HG03064 (cell line): ENCODE data around the gene ZCCHC4.

ENCODE experiments used
- ATAC-seq: cut with Tn5 transposase; IDR thresholded peaks from one replicate; pipeline ENCODE4 v1.9.1; 2021; ENCODE audit warnings: low read depth; ENCODE audit not compliant: unreplicated experiment

The ZCCHC4 gene, protein sequence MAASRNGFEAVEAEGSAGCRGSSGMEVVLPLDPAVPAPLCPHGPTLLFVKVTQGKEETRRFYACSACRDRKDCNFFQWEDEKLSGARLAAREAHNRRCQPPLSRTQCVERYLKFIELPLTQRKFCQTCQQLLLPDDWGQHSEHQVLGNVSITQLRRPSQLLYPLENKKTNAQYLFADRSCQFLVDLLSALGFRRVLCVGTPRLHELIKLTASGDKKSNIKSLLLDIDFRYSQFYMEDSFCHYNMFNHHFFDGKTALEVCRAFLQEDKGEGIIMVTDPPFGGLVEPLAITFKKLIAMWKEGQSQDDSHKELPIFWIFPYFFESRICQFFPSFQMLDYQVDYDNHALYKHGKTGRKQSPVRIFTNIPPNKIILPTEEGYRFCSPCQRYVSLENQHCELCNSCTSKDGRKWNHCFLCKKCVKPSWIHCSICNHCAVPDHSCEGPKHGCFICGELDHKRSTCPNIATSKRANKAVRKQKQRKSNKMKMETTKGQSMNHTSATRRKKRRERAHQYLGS

GRCh38 chr4:25312496-25313200 is at the start of gene ZCCHC4:
Gene ZCCHC4, plus strand, starts transcription at chr4:25312774. Its CDS starts 36 bp downstream, at chr4:25312810.
- peak; percentile 65 for ATAC-seq

DNA sequence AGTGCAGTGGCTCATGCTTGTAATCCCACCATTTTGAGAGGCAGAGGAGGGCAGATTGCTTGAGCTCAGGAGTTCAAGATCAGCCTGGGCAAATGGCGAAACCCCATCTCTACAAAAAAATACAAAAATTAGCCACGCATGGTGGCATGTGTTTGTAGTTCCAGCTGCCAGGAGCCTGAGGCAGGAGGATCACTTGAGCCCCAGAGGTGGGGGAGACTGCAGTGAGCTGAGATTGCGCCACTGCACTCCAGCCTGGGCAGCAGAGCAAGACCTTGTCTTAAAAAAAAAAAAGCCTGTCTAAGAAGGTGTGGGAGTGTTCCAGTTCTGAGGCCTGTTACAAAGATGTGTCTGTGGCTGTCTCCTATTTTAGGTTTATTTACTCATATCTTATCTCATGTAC is 40.7 kb upstream of the ZCCHC4 start:
- no peak for ATAC-seq

GRCh38 chr4:25280210-25280609 is 32.4 kb upstream of the ZCCHC4 start:
- no peak for ATAC-seq

- no peak for ATAC-seq
Observed at GRCh38 chr4:25283948-25284347, 28.6 kb upstream of the ZCCHC4 start.

- ATAC-seq, result no peak
Observed at GRCh38 chr4:25284466-25284865, 28.1 kb upstream of the ZCCHC4 start.

DNA sequence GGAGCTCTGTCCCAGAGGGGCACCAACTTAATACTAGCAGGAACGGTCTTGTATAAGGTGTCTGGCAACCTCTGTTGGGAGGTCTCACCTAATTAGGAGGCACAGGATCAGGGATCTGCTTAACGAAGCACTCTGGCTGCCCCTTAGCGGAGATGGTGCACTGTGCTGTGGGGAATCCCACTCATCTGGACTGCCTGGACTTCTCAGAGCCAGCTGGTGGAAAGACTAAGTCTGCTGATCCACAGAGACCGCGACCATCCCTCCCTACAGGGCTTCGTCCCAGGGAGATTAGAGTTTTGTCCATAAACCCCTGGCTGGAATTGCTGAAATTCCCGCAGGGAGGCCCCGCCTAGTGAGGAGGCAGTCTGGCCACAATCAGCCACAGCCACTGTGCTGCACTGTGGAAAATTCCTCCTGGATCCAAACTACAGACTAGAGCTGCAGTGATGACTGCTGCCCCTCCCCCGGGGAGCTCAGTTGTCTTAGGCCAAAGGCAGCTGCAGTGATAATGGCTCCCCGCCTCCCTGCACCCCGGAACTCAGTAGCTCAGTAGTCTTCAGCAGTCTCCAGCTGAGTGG is 22.0 kb upstream of the ZCCHC4 start:
- no peak for ATAC-seq

- no peak for ATAC-seq
Observed at GRCh38 chr4:25291158-25291733, 21.3 kb upstream of the ZCCHC4 start.

DNA sequence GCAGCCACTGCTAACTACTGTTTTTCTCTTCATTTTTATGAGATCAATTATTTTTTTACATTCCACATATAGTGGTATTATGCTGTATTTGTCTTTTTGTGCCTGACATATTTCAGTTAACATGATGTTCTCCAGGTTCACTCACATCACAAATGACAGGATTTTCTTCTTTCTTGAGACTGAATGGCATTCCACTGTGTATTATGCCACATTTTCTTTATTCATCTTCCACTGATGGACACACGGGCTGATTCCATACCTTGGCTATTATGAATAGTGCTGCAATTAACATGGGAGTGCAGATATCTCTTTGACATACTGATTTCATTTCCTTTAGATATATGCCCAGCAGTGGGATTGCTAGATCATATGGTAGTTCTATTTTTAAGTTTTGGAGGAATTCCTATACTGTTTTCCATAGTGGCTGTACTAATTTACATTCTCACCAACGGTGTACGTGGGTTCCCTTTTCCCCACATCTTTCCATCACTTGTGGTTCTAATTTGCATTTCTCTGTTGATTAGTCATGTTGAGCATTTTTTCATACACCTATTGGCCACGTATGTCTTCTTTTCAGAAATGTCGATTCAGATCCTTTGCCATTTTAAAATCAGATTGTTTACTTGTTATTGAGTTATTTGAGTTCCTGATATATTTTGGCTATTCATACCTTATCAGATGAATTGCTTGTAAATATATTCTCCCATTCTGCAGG is 14.9 kb upstream of the ZCCHC4 start:
- no peak for ATAC-seq

DNA sequence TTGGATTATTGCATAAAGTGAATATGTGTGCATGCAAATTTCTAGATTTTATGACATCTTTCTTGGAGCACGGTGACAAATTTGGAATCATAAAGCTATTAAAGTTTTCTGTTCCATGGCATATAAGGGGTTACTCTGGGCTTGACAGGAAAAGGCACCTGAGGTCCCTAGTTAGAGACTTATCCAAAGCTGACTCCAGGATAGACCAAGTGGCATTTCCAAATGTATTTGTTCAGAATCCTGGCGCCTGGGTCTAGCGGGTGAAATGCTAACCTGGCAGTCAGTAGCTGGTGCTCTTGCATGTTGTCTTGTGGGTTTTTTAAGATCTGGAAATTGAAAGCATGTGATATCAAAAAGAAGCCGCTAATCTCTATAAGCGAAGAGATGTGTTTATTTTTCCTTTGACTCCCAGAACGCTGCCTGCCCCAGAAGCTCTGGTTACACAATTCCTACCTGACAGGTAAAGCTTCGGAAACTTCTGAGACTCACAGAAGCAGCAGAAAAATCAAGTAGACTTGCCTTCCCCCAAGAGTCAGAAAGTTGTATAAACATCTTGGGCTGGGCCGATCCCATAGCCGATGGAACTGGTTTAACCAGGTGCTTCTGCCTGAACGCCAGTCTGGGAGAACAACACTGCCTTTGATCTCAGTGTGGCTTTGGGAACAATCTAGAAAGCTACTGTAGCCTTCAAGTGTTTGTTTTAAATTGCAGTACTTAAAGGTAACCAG is 12.9 kb upstream of the ZCCHC4 start:
- no peak for ATAC-seq

- no peak for ATAC-seq
Observed at GRCh38 chr4:25301471-25301870, 11.1 kb upstream of the ZCCHC4 start.

DNA sequence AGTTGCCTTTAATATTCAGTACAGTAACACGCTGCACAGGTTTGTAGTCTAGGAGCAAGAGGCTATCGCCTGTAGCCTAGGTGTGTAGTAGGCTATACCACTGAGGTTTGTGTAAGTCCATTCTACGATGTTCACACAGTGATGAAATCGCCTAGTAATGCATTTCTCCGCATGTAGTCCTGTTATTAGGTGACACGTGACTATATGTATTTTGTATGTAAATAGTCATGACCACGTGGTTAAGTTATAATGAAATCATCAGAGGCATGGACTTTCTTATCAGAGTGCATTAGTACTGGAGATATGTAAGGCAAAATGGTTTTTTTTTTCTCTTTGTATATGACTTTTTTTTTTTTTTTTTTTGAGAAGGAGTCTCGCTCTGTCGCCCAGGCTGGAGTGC is 9.9 kb upstream of the ZCCHC4 start:
- ATAC-seq, result no peak

DNA sequence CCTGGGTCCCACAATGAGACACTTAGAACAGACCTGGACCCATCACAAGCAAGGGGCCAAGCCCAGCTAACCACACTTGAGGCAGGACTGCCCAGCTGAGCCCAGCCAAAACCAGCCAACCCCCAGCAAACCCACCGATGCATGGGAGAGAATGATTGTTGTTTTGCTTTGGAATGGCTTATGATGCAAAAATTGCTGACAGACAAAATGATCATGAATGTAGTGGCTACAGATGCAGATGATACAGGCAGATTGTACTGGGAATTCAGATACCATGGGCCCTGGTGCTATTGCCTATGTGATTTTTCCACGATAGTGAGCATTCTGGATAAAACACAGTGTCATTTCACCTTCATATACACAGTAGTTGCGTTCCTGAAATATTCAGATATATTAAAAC is 9.0 kb upstream of the ZCCHC4 start:
- ATAC-seq, result no peak

DNA sequence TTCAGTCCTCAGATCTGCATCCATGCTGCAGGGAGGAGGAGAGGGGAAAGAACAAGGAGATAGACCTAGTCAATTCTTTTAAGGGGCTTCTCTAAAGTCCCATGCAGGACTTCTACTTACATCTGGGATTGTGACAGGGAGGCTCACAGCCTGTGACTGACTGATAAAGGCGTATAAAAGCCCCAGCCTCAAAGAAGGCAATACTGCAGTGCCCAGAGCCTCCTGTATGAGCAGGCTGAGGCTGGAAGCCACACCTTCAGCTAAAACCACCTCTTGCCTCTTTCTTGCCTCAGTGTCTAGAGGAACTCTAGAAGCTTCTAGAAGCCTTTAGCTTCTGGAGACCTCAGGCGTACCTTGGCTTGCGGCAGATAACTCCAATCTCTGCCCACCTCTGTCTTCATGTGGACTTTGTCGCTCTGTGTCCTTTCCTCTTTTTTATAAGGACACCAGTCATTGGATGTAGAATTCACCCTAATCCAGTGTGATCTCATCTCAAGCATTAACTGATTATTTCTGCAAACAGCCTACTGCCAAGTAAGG is 6.0 kb upstream of the ZCCHC4 start:
- ATAC-seq, result no peak

DNA sequence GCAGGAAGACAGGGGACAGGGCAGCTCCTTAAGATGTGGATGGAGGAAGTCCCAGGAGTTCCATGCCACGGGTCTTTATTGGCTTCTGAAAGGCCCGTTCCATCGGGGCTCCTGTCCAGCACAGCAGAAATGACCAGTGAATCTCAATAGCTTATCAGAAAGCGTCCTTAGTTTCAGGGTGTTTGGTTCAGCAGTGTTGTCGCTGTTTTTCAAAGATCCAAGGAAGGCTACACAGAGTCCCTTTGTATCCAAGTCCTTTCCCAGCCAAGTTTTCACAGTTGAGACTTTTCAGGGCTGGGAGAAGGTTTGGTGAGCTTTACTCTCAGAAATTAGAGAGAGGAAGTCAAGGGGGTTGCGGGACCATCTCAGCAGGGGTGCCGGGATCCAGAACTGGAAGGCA is 5.0 kb upstream of the ZCCHC4 start:
- ATAC-seq, result no peak

GRCh38 chr4:25308306-25308705 is 4.3 kb upstream of the ZCCHC4 start:
- no peak for ATAC-seq

GRCh38 chr4:25308761-25309160 is 3.8 kb upstream of the ZCCHC4 start:
- no peak for ATAC-seq

DNA sequence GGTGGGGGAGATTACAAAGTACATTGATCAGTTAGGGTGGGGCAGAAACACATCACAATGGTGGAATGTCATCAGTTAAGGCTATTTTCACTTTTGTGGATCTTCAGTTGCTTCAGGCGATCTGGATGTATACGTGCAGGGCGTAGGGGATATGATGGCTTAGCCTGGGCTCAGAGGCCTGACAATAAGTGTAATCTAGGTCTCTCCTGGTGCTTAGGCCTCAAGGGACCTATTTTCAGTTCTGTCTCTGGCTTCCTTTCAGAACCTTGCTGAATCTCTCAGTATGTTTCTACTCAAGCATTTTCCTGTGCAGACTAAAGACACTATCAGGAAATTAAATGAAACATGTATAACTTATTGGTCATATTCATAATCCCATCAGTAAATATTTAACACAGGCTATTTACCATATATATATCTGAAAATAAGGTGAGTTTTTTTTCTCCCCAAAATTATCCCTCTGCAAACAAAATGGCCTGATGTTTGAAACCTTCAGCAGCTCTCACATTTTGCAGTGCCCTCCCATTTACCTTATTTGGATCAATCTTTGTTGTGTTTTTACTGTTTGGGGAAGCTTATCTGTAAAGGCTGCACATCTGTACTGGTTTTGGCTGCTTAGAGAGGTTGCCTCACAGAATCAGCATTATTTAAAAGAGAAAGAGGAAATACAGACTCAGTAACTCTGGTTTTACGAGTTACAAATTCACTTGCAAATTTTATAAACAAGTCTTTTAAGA is 2.3 kb upstream of the ZCCHC4 start:
- peak; percentile 75 for ATAC-seq

- peak; percentile 17 for ATAC-seq
Observed at GRCh38 chr4:25310803-25311166, 1.8 kb upstream of the ZCCHC4 start.
